ENCODE data around the gene NUS1.
"Not testable (repeated sequence)": the region's sequence is repeated elsewhere in the genome, so short reads cannot be mapped to it uniquely, and the experiment has no call there.

Gene NUS1

DNA sequence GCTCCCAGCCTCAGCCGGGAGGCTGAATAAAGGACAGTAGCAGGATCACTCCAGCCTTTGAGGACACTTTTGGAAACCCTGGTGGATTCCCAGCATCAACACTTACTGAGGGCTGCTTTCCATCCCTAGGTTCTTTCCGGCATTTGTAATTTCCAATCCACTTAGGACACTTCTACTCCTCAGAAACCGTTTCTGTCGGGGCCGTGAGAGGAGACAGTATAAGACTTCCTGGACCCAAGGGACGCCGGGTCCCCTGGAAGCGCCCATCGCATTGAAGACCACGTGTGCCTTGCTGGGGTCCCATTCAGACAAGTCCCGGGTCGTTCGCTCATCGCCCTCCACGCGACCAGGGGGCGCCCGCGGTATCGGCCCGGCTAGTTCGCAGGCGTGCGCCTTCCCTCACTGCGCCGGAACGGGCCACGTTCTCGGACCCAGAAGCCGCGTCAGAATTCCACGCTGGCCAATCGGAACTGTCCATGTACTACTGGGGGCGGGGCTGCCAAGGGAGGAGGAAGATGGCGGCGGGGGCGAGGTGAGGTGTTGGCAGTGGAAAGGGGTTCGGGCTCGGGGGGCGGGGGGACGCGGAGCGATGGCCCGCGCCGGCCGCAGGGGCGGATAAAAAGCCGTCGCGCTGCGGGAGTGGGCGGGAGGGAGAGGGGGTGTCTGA, at the start of gene NUS1:
NUS1 (plus strand) TSS at position 479 of the 667 bp plus-strand sequence. CDS start 202 bp downstream, outside the sequence.
- peak; percentile 98 to 99 for DNase-seq

GRCh38 chr6:117627533-117627932, 47.7 kb upstream of the NUS1 start:
- no peak for DNase-seq

- no peak for DNase-seq
These were observed 46.1 kb upstream of the NUS1 start for GRCh38 chr6:117629119-117629660.

- no peak for DNase-seq
These were observed 37.5 kb upstream of the NUS1 start for GRCh38 chr6:117637770-117638169.

GRCh38 chr6:117642976-117643375, 32.3 kb upstream of the NUS1 start:
- no peak for DNase-seq

- DNase-seq = not testable (repeated sequence)
These were observed 23.3 kb upstream of the NUS1 start for GRCh38 chr6:117651984-117652383.

GRCh38 chr6:117653949-117654348, 21.3 kb upstream of the NUS1 start:
- no peak for DNase-seq

DNA sequence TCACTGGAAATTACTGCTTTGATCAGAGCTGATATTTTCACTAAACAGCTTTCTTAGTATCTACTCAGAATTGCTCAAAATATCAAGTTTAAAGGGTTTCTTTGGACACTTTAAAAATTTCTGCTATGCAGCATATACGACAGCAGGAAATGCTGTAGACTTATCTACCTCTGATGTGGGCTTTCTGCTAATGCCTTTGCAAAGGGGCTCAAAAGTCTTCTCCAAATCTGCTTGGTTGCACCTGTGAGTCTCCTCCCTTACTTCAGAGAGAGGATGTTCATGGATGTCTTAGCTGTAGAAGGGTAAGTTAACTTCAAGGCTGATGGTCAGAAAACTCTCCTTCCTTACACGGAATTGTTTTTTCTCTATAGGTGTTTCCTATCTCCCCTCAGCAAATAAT, 19.9 kb upstream of the NUS1 start:
- DNase-seq = no peak

DNA sequence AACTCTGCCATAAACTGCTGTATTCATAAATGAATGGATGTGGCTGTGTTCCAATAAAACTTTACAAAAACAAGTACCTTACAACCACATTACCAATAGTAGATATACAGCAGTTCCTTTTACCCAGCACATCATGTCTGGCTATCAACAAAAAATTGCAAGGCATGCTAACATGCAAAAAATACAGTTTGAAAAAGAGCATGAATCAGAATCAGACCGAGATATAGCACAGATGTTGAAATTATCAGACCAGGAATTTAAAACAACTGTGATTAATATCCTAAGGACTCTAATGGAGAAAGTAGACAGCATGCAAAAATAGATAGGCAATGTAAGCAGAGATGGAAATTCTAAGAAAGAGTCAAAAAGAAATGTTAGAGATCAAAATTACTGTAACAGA, 8.4 kb upstream of the NUS1 start:
- DNase-seq = no peak

DNA sequence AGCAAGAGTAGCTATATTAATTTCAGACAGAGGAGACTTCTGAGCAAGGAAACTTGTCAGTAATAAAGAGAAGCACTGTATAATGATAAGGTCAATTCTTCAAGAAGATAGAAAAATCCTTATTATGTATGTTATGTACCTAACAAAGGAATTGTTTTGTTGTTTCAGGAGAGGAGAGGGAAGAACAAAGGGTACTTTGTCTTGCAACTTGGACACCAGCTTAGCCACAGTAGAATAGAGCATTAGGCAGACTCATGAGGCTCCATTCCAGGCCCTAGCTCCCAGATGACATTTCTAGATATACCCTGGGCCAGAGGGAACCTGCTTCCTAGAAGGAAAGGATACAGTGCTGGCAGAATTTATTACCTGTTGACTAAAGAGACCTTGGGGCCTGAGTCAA, 6.5 kb upstream of the NUS1 start:
- DNase-seq = no peak

GRCh38 chr6:117674503-117674902, 766 bp upstream of the NUS1 start:
- no peak for DNase-seq

DNA sequence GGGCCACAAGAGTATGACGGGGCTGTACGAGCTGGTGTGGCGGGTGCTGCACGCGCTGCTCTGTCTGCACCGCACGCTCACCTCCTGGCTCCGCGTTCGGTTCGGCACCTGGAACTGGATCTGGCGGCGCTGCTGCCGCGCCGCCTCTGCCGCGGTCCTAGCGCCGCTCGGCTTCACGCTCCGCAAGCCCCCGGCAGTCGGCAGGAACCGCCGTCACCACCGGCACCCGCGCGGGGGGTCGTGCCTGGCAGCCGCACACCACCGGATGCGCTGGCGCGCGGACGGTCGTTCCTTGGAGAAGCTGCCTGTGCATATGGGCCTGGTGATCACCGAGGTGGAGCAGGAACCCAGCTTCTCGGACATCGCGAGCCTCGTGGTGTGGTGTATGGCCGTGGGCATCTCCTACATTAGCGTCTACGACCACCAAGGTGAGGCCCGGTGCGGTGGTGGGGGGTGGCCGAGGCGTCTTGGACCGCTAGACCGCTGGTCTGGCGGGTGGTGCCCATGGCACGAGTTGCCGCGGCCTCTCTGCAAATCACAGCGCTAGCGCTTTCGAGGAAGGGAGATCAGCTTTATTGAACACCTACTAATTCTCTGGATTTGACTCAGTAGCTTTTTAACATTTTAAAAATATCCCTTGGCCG, 511 bp downstream of the NUS1 start:
- peak; percentile 17 to 24 for DNase-seq

- DNase-seq = no peak
These were observed 1.4 kb downstream of the NUS1 start for GRCh38 chr6:117676577-117677218.

DNA sequence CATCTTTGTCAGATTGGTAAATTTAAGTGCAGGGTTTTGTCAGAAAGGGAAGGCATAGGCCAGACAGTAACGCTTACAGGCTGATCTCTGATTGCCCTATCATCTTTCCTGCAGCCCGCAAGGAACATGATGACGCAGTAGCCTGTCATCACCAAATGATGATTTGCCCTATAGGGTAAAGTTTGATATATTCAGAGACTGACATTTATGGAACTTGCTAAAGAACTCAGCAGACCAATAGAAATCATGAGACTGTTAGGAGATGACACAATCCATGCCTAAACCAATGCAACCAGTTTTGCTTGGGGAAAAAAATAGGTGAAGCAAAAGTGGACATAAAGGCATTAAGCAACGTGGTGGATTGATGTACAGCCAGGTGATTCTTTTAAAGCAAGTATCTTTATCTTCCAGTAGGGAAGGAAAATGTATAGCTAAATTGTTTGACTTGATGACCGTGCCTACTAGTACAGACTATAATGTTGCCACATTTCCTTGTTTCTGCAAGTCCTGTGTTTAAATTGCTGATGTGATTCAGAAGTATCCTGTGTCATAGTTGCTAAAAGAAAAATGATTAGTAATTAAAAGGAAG, 2.4 kb downstream of the NUS1 start:
- no peak for DNase-seq

DNA sequence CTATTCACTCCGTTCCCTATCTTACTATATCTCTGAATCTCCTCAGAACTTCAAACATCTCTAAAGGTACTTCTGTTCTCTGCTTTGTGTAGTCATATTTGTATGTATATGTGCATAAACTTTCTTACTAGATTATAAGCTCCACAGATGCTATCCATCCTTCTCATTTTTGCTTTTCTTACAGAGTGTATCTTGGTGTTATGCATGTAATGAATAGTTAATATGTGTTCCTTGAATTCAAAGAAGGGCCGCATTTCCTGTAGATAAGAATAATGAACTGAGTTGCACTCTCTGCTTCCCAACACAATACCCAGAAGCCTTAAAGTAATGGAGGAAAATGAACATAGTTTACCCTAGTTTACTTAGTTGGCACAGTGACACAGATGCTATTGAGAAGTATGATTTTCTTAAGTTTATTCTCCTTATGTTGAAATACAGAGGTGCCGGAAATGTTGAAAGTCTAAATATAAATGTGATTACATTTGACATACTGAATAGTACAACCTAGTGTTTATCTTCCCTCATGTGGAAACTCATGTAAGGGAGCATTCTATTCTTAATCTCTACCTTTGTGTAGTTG, 6.0 kb downstream of the NUS1 start:
- no peak for DNase-seq

DNA sequence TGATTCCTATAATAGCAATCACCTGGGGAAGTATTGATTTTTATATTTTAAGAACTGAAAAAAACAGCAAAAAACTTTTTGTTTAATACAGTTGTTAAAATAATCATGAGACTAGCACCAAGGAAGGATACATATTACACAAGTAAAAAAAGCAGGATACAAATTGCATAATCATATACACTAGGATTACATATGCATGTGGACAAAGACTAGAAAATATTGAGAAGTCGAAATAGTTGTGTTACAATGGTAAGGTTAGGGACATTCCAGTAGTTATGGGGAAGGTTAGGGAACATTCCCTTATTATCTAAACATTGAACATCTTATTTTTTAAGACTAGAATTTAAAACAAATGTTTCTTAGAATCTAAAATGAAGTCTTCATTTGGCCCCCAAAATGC, 9.5 kb downstream of the NUS1 start:
- no peak for DNase-seq

GRCh38 chr6:117685359-117685758, 10.1 kb downstream of the NUS1 start:
- DNase-seq = no peak

DNA sequence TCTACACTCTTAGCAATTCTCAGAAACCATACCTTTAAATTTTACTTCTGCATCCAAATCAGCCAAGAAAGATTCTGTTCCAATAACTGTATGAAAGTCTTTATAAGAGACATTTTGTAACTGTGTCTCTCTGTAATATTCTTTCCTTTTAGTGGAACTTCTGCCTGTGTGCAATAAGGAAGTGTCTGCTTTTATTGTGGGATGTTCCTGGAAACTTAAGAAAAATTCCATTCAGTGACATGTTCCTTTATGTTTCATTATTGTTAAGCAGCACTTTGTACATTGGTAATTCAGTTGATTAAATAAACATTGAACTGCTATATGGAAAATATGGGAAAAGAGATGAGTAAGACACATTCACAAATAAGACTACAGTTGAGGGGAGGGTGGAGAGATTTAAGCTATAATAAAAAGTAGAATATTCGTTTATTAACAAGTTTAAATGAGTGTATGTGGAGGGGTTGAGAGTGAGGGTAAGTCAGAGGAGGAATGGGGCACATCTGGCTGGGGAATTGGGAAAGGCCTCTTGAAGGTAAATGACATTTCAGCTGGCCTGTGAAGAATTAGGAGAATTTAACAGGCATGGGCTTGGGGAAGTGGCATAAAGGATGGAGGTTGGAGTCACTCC, 11.9 kb downstream of the NUS1 start:
- DNase-seq = no peak

DNA sequence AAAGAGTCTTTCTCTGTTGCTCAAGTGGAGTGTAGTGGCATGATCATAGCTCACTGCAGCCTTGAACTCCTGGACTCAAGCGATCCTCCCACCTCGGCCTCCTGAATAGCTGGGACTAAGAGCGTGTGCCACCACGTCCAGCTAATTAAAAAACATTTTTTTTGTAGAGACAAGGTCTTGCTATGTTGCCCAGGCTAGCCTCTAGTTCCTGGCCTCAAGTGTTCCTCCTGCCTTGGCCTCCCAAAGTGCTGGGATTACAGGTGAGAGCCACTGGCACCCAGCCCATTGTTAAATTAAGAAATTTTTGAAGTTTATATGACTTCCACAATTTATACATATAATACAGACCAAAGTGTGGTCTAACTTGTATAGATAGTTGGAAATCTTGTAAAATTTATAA, 14.3 kb downstream of the NUS1 start:
- not testable (repeated sequence) for DNase-seq

DNA sequence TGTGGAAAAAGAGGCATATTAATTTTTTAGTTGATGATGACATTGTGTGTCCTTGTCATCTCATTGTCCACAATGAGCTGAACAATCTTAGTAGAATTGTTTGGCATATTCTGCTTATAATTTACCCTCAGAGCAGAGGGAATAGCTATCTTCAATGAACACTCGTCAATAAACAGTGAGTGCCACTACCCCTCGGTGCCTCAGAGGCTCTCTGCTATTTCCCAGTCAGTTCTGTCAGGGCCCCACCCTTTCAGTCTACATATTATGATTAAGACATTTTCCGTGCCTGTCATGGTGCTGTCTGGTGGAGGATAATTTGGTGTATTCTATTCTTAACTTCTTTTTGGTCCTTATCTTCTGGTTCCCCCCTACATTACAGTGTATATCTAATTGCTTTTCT, 31.2 kb downstream of the NUS1 start:
- DNase-seq = no peak

GRCh38 chr6:117706936-117707509, 31.8 kb downstream of the NUS1 start:
- DNase-seq = not testable (repeated sequence)

DNA sequence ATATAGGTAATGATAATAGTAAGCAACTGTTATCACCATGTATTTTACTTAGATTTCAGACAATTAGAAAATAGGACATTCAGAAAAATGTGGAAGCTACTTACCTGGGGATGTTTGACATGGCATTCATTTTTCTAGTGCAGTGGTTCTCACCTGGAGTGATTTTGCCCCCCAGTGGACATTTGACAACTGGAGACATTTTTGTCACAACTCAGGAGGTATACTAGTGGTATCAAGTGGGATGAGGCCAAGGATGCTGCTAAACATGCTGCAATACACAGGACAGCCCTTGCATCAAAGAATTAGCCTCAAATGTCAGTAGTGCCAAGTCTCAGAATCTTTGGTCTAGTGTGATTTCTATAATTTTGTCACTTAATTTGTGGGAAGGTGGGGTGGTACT, 36.1 kb downstream of the NUS1 start:
- no peak for DNase-seq
